Measurements from ENCODE around the gene TUSC7.

The TUSC7 gene

GRCh38 chr3:116709479-116709878 lies at the start of gene TUSC7:
TSS of gene TUSC7 (plus strand) at chr3:116709779.
- no peak for DNase-seq (ENCODE audit: low spot score)

- DNase-seq (ENCODE audit: low spot score), result no peak
These were observed 48.4 kb upstream of the TUSC7 start for GRCh38 chr3:116661196-116661595.

- DNase-seq (ENCODE audit: low spot score), result no peak
These were observed 46.1 kb upstream of the TUSC7 start for GRCh38 chr3:116663161-116664110.

GRCh38 chr3:116667324-116667723 lies 42.3 kb upstream of the TUSC7 start:
- DNase-seq (ENCODE audit: low spot score), result no peak

- no peak for DNase-seq (ENCODE audit: low spot score)
These were observed 41.8 kb upstream of the TUSC7 start for GRCh38 chr3:116667791-116668190.

DNA sequence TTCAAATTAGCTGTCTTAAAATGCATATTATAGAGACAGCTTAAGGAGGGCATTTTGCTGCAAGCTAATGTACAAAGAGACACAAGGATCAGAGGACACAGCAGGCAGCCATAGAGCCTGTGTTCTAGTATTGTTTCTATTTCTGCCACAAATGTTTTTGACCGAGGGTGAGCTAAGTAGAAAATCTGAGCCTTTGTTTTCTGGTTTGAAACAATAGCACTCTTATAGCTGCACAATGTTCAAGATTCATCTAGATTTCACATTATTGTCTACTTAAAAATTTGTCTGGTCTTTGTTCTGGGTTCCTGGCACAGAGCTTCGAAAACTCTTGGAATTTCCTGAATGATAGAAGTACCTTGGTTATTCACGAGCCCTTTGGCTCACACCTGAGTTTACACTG lies 40.0 kb upstream of the TUSC7 start:
- no peak for DNase-seq (ENCODE audit: low spot score)

GRCh38 chr3:116671151-116671550 lies 38.4 kb upstream of the TUSC7 start:
- no peak for DNase-seq (ENCODE audit: low spot score)

DNA sequence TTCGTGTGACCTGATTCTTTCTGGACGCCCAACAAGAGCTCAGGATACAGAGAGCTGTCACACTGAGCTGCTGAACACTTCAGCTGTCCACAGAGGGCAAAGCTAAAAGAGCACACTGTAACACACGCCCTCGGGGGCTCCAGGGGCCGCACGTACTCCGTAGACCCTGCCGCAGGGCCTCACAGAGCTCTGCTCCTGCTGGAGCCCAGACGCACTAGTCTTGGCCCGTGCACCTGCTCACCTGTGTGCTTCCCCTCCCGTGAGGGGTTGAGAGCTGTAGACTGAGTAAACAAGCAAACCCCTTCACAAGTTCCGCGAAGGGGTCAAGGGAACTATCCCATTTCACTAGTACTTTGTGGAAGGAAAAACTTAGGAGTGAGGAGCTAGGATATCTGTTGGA lies 30.7 kb upstream of the TUSC7 start:
- DNase-seq (ENCODE audit: low spot score), result no peak

DNA sequence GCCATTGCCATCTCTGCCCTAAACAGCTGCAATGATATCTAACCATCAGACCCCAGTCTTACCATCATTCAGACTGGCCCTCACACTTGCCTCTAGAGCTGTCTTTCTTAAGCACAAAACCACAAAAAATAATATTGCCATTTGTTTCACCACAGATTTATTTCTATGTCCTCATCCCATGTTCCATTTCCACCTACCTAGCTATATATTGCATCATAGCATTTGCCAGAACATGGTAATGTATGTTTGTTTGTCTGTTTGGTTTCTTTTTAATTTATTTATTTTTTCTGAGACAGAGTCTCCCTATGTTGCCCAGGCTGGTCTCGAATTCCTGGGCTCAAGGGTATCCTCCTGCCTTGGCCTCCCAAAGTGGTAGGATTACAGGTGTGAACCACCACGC lies 18.5 kb upstream of the TUSC7 start:
- no peak for DNase-seq (ENCODE audit: low spot score)

DNA sequence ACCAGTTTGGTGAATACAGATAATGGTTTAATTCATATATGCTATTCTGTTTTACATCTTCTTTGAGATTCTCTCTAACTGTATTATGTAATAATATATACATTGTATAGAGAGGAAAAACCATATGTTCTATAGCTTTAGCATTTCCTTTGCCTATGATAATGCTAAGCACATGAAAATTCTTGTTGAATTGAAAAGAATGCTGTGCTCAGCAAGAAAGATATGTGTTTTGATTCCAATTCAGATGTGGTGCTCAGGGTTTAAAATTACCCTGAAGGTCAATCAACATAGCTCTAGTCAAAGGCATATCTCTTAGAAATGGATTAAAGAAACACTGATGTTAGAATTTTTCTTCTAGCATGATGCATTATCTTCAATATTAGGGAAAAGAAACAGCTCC lies 8.5 kb upstream of the TUSC7 start:
- no peak for DNase-seq (ENCODE audit: low spot score)

DNA sequence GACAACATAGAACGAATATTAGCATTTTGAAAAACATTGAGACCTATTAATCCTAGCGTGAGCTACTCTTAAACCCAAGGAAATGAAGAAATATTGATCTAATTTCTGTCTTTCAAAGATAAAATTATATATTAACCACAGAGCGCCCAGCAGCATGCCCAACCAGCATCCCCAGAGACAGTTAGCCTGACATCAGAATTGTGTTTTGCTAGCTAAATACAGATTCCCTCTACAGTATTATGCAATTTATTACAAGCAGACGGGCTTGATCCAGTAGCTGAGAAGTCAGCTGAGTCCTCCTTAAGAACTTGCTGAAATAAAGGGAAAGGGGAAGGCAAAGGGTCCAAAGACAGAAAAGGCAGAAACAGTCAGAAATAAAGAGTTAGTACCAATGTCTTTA lies 7.2 kb upstream of the TUSC7 start:
- DNase-seq (ENCODE audit: low spot score), result no peak

GRCh38 chr3:116707531-116707930 lies 2.0 kb upstream of the TUSC7 start:
- no peak for DNase-seq (ENCODE audit: low spot score)

GRCh38 chr3:116716490-116716889 lies 6.9 kb downstream of the TUSC7 start:
- DNase-seq (ENCODE audit: low spot score), result no peak

GRCh38 chr3:116717566-116717965 lies 8.0 kb downstream of the TUSC7 start:
- DNase-seq (ENCODE audit: low spot score), result no peak

GRCh38 chr3:116728454-116728853 lies 18.9 kb downstream of the TUSC7 start:
- no peak for DNase-seq (ENCODE audit: low spot score)

DNA sequence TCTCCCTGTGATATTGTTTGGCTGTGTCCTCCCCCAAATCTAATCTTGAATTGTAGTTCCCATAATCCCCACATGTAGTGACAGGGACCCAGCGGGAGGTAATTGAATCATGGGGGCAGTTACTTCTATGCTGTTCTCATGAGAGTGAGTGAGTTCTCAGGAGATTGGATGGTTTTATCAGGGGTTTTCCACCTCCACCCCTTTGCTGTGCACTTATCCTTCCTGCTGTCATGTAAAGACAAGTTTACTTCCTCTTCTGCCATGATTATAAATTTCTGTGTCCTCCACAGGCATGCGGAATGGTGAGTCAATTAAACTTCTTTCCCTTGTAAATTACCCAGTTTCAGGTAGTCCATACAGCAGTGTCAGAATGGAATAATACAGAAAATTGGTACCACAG lies 24.7 kb downstream of the TUSC7 start:
- no peak for DNase-seq (ENCODE audit: low spot score)

GRCh38 chr3:116739678-116740077 lies 30.1 kb downstream of the TUSC7 start:
- DNase-seq (ENCODE audit: low spot score), result no peak

DNA sequence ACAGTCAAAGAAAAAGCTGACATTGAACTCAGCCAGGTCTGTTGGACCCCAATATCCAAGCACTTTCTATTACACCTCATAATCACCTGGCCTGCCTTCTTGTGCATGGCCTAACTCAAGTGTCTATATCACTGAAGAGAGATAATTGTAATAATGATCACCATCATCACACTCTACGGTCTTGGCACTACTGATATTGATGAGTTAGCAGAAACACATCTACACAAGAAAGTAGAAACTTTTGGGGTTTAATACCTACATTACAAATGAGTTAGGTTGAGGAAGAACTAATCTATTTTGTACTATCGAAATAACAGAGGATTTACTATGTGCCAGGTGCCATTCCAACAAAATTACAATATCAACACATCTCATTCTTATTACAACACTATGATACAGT lies 30.7 kb downstream of the TUSC7 start:
- DNase-seq (ENCODE audit: low spot score), result no peak

DNA sequence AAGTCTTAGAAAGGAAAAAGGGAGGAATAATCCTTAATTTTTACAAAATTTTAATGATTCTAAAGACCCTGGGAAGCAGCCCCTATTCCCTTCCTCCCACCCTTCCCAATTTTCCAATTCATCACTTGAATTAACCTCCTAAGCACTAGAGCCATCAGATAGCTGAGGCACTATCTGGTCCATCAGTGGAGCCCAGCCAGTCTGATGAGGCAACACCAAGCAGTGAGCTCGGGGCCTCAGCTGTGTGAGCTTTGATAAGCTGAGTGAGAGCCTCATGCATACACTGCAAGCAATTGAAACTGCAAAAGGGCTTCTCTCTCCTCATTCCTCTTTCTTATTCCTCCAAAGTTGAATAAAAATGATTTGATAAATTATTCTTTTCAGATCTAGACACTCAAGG lies 31.9 kb downstream of the TUSC7 start:
- DNase-seq (ENCODE audit: low spot score), result no peak

GRCh38 chr3:116743062-116743461 lies 33.5 kb downstream of the TUSC7 start:
- DNase-seq (ENCODE audit: low spot score), result no peak

- no peak for DNase-seq (ENCODE audit: low spot score)
These were observed 39.8 kb downstream of the TUSC7 start for GRCh38 chr3:116749388-116749787.

DNA sequence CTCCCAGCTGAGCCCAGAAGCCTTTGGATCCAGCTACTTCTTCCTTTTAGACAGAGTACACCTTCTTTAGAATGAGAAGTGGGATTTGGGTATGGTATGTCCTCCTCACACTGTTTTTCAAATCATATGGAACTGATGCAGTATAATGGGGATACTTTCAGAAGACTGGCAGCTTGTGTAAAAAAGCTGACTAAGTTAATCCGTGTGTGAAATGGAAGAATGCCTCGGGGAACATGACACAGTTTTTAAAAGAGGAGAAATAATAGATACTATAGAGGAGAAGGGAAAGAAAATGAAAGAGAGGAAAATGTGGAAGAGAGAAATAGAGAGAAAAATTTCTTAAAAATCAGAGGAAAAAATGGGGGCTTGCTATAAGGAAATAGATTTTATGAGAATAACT lies 47.7 kb downstream of the TUSC7 start:
- no peak for DNase-seq (ENCODE audit: low spot score)

GRCh38 chr3:116759316-116759715 lies 49.7 kb downstream of the TUSC7 start:
- no peak for DNase-seq (ENCODE audit: low spot score)
